ENCODE results near the gene RAB37.

RAB37 gene

DNA sequence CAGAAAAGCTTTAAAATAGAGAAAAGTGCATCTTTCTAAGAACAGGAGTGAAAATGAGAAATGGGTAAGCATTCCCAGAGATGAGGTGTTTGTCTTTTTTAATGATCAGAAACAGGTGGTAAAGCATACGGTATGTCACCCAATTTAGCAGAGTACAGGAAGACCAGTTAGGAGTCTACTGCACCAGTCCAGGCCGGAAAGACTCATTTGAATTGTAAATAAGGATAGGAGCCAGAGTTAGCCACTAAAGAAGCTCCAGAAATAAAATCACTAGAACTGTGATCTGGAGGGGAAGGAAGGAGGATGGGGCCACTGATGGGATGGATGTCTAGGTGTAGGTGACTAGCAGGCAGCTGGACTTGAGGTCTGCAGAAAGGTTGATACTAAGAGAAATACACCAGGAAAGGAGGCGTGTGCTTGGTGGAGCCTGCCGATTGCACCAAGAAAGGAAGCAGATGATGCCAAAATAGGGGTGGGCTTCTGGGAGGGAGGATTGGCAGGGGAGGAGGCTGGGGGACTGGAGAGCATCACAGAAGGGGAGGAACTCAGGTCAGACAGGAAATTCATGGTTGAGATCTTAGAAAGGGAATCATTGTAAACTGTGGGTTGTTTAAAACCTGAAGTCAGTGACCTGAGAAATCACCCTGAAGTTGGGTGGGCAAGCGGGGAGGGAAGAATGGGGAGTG lies 47.2 kb downstream of the RAB37 start:
- DNase-seq, result no peak

DNA sequence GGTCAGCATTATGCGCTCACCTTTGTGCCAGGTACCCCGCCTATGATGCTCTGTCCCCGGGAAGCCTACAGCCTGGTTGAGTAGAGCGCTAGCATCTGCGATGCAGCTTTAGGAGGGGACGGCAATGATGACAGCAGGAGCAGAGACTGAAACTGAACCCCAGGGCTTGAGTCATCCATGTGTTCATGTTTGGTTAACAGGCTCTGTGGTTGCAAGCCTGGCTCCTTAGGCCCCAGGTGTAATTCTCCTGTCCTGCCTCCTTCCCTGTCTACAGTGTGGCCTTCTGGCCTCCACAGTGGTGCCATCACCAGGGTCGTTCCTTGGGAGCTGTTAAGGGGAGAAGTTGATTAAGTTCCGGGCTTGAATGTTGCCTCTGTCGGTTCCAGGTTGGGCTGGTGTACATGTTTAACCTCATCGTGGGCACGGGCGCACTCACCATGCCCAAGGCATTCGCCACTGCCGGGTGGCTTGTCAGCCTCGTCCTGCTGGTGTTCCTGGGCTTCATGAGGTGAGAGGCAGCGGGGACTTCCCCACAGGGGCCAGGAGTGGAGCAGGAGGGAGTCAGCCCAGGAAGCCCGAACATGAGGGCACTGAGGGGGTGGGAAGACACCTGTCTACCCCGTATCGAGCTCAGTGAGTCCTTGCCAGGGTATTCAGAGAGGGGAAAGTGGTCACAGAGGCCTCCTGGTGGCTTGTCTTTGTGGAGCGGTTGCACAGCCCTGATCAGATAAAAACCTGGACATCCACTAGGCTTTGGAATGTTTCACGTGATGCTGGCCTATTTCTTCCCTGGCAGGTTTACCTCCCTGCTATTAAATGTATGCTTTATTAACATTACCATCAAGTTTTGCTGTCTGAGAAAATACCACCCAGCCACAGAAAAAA lies 48.3 kb downstream of the RAB37 start:
- no peak for DNase-seq

DNA sequence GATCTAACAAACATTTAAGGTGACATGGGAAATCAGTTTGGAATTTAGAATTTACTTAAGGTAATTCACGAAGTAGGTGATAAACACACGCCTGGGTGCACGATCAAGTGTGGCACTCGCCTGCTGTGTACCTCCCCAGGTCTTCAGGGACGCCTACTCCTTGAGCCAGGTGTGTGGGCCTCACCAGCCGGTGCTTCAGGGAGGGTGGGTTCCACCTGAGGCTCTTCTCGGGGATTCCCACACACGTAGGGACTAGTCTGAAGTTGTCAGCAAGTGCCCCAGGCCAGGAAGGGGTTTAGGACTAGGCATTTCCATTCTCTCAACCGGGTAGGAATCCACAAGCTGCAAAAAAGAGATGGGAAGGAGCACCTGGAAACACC lies 48.9 kb downstream of the RAB37 start:
- no peak for DNase-seq

DNA sequence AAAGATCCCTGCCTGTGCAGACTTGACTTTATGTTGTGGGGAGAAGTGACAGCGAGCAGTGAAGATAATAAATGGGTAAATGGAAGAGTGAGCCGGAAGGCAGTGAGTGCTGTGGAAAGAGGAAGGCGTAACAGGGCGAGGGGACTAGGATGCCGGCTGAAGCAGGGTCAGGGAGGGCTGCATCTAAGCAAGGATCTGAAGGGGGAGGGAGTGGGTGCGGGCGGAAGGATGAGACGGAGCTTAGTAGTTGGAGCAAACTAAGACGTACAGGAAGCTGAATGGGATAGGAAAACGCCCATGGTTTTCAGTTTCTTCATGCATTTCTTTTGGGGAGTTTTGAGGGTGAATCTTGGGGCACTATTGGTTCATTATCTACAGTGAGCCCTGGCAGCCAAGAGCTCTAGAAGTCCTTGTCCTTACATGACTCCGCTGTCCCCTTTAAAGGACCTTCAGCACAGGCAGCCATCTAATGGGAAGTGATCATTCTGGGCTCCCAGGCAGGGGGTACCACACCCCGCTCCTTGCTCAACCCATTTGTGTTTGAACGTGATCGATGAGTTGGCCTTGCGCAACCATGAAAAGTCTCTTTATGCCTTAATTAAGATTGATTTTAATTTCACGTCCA lies 49.5 kb downstream of the RAB37 start:
- DNase-seq, result no peak

DNA sequence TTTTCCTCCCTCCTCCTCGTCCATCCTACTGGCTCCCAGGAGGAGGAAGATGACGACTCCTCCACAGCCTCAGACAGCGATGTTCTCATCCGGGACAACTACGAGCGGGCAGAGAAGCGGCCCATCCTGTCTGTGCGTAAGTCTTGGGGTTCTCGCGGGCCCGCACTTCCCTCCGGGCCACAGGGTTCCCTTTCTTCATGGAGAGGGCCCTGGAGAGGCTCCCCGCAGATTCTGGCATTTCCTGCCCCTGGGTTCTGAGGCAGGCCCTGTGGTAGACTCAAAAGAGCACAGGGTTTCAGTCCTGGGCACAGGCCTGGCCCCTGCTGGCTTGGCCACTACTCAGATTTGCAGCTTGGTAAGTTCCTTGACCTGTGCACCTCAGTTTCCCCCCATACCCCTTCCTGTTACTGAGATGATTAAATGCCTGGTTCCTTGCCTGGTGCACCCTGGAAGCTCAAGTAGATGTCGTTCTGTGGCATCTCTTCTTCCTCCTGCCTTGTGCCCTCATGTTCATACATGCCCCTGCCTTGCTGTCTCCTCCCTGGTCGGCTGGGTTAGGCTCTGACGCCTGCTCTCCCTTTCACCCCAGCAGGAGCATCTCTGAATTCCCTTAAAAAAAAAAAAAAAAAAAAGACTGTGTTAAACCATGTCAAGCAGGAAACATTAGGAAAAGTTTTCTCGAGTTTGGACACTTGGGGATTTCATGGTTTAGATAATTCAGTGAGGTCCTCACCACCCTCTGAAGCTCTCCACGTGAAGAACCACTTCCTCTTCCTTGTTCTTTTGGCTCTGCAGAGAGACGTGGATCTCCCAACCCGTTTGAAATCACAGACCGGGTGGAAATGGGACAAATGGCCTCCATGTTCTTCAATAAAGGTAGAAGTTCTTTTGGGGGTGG lies 53.4 kb downstream of the RAB37 start:
- no peak for DNase-seq

DNA sequence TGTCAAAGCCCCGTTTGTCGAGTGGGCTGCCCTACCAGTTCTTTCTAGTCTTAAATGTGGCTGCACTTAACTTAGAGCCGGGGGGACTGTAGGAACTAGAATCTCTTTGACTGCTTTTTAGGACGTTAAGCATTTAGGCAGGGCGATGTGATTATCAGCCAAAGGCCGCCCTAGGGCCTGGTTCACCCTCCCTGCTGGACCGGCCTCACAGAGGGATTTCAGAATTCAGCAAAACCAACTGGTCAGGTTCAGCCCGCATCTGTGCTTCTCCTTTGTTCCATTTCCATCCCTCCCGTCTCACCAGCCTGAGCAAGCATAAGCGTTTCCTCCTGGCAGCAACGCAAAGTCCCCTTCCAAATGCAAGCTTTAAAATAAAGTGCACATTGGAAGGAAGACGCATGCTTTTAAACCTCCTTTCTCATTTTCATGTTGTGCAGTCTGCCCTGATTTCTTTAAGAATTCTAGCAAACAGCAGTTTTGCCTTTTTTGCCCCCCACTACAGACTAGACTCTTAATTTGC lies 55.6 kb downstream of the RAB37 start:
- no peak for DNase-seq

DNA sequence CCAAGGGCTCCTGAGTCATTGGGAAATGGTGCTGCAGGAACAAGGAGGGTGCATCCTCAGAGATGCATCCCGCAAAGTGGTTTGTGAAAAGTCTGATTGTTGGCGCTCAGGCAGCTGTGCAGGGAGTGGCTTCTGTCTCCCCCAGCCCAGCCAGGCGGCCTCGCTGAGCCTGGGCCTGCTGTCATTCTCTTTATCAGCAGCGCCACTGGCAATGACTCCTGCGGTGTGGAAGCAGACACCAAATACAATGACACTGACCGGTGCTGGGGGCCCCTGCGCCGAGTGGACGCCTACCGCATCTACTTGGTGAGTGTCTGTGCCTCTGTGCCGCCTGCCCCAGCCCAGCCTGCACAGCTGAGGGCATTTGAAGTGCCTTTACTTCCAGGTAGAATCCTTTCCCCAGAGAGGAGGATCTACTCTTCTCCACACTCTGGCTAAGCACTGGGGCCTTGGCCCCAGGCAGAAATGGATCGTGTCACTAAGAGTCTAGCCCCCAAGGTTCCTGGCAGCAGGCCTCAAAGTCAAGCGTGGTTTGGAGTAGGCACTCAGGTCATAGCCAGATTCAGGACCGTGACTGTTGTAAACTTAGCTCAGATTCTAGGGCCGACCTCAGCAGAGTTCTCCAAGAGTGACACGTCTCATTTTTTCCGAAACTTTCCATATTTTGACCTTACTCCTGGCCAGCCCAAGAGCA lies 58.4 kb downstream of the RAB37 start:
- DNase-seq, result no peak

DNA sequence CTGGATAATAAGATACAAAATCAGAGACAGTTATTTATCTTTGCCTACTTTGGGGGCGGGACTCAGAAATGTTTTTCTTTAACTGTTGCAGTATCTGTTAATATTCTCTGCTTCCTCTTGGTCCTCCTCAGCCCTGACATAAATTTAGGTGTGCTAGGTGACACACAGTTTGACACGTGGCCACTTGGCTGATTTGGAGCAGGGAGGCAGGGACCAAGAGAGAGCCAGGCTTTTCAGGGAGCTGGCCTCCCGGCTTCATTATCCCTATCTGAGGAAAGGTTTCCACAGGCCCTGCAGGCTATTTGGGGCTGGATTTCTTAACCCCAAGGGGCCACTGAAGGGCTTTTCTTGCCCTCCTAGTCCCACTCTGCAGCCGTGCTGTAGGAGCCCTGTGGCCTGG lies 59.2 kb downstream of the RAB37 start:
- no peak for DNase-seq

DNA sequence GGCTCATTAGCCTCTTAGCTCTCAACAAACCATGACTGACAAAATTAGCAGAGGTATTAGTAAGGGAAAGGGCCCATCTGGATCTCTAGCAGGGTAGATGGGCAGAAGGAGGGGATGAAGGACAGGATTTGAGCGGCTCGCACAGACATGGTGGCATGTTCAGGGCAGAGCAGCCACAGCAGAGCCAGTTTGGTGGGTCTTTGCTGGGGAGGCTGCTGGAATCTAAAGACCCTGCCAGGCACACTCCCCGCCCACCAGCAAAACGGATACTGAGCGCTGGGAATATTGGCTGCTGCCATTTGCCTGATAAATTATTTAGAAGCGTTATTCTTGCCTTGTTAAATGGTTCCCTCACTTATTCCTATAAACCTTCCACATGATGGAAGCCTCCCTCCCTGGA lies 59.8 kb downstream of the RAB37 start:
- DNase-seq, result no peak
